GM19023 (cell line): ENCODE results near the gene ADD3.

Source experiments
- ATAC-seq: cut with Tn5 transposase; IDR thresholded peaks from one replicate; pipeline ENCODE4 v1.9.1; 2021; ENCODE audit warnings: mild to moderate bottlenecking, moderate library complexity; ENCODE audit not compliant: unreplicated experiment

The ADD3 gene

GRCh38 chr10:110059925-110060324 lies 52.1 kb downstream of the ADD3 start:
- ATAC-seq = no peak

GRCh38 chr10:110061687-110062086 lies 53.9 kb downstream of the ADD3 start:
- ATAC-seq = no peak

- no peak for ATAC-seq
Observed at GRCh38 chr10:110065269-110065668, 57.5 kb downstream of the ADD3 start.

- peak; percentile 51 for ATAC-seq
Observed at GRCh38 chr10:110067960-110068770, 60.4 kb downstream of the ADD3 start.

GRCh38 chr10:110068780-110069179 lies 61.0 kb downstream of the ADD3 start:
- no peak for ATAC-seq

- peak; percentile 65 for ATAC-seq
Observed at GRCh38 chr10:110069502-110069982, 61.8 kb downstream of the ADD3 start.

GRCh38 chr10:110073896-110074295 lies 66.1 kb downstream of the ADD3 start:
- no peak for ATAC-seq

GRCh38 chr10:110074298-110074697 lies 66.5 kb downstream of the ADD3 start:
- ATAC-seq = no peak

- no peak for ATAC-seq
Observed at GRCh38 chr10:110074758-110075671, 67.2 kb downstream of the ADD3 start.

- ATAC-seq = no peak
Observed at GRCh38 chr10:110075686-110076085, 67.9 kb downstream of the ADD3 start.

GRCh38 chr10:110076559-110077318 lies 69.0 kb downstream of the ADD3 start:
- ATAC-seq = peak; percentile 62

- no peak for ATAC-seq
Observed at GRCh38 chr10:110077436-110078130, 69.8 kb downstream of the ADD3 start.

- no peak for ATAC-seq
Observed at GRCh38 chr10:110078317-110078716, 70.5 kb downstream of the ADD3 start.

GRCh38 chr10:110081911-110082310 lies 74.1 kb downstream of the ADD3 start:
- ATAC-seq = no peak

GRCh38 chr10:110083884-110084283 lies 76.1 kb downstream of the ADD3 start:
- no peak for ATAC-seq

GRCh38 chr10:110087682-110088081 lies 79.9 kb downstream of the ADD3 start:
- ATAC-seq = no peak

- ATAC-seq = no peak
Observed at GRCh38 chr10:110088367-110089104, 80.8 kb downstream of the ADD3 start.

- no peak for ATAC-seq
Observed at GRCh38 chr10:110091830-110092229, 84.0 kb downstream of the ADD3 start.

- no peak for ATAC-seq
Observed at GRCh38 chr10:110093722-110094121, 85.9 kb downstream of the ADD3 start.

- ATAC-seq = no peak
Observed at GRCh38 chr10:110094786-110095185, 87.0 kb downstream of the ADD3 start.
